ENCODE results near the gene EML4.

DNA sequence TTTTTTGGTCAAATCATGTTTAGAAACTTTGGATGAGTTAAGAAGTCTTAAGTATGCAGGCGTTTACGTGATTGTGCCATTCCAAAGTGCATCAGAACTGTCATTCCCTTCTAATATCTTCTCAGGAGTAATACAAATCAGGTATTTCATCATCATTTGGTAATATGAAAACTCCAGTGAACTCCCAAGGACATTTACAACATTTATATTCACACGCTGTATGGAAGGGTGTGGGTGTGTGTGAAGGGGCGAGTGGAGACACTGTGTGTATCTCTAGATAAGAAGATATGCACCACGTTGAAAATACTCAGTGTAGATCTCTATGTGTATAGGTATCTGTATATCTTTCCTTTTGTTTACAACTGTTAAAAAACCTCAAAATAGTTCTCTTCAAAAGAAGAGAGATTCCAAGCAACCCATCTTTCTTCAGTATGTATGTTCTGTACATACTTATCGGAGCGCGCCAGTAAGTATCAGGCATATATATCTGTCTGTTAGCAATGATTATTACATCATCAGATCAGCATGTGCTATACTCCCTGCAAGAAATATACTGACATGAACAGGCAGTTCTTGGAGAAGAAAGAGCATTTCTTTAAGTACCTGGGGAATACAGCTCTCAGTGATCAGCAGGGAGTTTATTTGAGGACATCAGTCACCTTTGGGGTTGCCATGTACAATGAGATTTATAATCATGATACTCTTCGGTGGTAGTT, 162.6 kb downstream of the EML4 start:
- no peak for TF ChIP-seq EZH2 (IDR thresholded peaks at IDR 0.05)
- no peak for TF ChIP-seq POLR2AphosphoS5 (IDR thresholded peaks at IDR 0.05; ENCODE audit: borderline replicate concordance, low read depth, low read length)
- no peak for TF ChIP-seq FOXP2 (optimal IDR thresholded peaks at IDR 0.05; ENCODE audit: control extremely low read depth, extremely low read length, insufficient read depth)

Data from SK-N-MC (cell line).